GM18507 (cell line): ENCODE measurements around the gene SHLD1.
"Not testable (repeated sequence)": the region's sequence is repeated elsewhere in the genome, so short reads cannot be mapped to it uniquely, and the experiment has no call there.

ENCODE experiments used
- DNase-seq: peaks from one replicate; pipeline ENCODE4 v3.0.0; 2011; ENCODE audit warnings: low read depth; ENCODE audit not compliant: insufficient read length; ENCODE audit errors: extremely low spot score
- FAIRE-seq: peaks from 2 replicates; lab custom pipeline; 2011; peaks lifted over from hg19 to GRCh38; lab: Jason Lieb, UNC

The SHLD1 gene

DNA sequence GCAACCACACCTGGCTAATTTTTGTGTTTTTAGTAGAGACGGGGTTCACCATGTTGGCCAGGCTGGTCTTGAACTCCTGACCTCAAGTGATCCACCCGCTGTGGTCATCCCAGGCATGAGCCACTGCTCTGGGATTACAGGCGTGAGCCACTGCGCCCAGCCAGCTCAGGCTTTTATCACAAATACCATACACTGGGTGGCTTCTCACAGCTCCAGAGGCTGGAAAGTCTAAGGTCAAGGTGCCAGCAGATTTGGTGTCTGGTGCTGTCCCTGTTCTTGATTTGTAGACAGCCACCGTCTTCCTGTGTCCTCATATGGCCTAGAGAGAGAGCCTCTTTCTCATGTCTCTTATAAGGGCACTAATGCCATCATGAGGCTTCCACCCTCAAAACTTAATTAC is 25.9 kb downstream of the SHLD1 start:
- DNase-seq (no peak), FAIRE-seq (no peak)

DNA sequence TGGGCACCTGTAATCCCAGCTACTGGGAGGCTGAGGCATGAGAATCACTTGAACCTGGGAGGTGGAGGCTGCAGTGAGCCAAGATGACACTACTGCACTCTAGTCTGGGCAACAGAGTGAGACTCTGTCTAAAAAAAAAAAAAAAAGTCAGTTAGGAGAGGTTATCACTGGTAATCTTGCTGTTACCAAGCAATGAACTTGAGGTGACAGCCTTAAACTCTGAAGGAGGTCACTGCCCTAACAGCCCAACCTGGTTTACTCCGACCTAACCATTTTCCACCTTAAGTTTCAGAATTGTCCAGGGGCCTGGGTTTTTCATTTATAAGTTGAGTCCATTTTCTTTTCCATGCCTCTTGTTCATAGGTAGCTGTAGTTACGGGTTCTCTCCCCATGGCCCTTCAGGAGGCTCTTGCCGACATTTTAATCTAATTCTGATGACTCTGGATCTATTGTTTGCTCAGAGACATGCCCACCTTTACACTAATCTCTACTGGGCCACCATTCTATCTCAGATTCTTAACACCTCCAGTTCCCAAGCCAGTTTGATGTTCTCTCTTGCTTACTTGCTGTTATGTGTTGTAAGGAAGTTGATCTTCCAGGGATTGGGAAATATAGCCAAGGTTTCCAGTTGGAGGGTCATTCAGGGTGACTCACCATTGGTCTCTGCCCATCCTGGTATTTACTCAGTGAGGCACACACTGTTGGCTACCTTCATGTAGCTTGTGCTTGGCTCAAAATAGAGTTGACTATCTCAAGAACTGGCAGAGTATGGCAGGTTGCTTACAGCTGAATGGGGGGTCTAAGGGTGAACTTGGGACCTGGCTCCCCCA is 29.1 kb downstream of the SHLD1 start:
- DNase-seq (no peak), FAIRE-seq (no peak)

DNA sequence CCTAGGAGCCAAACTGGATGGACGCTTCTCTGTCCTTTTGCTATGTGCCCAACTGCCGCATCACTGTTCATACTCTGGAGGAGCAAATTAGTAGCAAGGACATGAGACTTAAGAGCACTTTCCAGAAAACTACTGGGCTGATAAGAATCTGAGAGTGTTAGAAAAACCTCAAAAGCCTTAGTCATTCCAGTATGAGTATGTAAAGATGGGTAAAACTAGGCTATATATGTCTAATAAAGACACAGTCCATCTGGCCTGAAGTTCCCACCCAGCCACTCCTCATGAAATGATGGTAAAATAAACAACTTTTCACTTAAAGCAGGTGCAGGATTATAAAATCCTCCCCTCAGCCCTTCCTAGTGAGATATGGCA is 30.6 kb downstream of the SHLD1 start:
- no peak for FAIRE-seq
- no peak for DNase-seq

DNA sequence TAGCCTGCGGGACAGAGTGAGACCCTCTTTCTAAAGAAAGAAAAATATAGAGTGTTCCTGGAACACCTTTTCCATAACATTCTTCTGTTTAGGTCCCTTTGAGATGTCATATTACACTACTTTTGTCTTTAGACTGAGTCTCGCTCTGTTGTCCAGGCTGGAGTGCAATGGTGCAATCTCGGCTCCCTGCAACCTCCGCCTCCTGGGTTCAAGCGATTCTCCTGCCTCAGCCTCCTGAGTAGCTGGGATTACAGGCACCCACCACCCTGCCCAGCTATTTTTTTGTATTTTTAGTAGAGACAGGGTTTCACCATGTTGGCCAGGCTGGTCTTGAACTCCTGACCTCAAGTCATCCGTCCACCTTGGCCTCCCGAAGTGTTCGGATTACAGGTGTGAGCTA is 31.2 kb downstream of the SHLD1 start:
- FAIRE-seq, DNase-seq: not testable (repeated sequence)

DNA sequence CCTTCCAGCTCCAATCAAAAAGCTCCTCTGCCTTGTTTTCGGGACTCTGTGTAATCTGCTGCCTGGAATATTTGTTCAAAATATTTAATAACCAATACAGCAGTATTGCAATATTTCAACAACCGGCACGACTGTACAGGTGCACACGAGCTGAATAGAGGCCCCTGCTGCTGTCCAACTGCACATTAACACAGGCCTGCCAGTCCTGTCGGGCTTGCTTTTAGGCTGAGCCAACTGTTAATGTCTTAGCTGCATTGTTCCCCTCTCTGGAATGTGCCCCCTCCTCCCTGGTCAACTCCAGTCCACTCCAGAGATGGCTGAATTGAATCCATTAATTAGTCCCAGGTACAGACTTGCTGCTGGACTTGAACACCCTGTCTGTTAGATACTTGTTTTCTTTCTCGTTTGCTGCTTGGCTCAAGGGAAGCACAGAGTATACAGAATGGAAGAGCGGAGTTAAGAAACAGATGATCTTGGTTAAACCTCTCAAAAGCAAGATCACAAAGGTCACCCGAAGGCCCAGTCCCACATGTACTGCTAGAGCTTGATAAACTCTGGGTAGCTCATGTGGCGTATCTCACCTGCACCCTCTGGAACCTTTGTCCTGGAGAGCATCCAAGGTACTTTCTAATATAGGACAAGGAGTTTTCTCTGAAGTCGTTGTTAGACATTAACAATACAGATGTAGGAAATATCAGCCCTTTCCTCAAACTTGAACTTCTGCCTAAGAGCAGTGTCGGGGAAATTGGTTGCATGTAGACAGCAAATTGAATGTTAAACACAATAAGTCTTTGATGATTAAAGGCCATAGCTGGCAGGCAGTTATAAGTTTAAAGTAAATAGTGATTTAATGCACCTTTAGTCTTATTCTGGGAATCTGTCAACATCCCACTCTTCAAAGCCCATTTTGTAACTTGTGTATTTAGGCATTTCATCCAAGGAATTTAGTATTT is 31.9 kb downstream of the SHLD1 start:
- FAIRE-seq, result no peak
- no peak for DNase-seq

DNA sequence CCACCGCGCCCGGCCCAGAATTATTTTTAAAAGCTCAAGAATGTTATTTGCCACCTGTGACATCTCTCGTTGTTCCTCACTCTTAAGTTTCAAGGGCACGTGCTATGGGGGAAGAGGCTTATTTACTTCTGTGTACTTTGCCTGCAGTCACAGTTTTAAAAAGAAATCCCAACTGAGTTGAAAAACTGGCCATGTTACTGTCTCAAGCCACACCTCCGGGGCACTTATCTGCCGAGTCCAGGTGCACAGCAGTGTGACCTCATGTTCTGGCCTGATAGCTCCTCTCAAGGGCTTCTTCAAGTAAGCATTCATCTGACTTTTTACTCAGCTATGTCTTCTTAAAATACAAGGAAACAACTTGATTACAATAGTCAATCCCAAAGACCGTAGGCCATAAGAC is 34.5 kb downstream of the SHLD1 start:
- no peak for FAIRE-seq

DNA sequence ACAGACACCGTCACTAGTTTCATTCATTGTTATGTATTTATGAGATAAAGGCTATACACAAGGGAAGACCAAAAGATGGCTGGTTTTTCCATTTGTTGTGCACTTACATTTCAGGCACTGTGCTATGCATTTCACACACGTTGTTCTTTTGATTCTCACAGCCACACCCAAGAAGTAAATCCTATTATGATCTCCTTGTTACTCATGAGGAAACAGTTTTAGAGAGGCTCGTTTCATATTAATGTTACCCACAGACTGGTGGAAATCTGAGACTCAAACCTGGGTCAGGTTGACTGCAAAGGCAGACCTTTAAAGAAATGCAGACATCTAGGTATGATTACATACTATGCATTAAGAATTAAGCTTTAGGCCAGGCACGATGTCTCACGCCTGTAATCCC is 34.9 kb downstream of the SHLD1 start:
- DNase-seq, result no peak
- FAIRE-seq, result no peak

More for the DNA sequence above, 34.5 kb downstream of the SHLD1 start:
- no peak for DNase-seq

DNA sequence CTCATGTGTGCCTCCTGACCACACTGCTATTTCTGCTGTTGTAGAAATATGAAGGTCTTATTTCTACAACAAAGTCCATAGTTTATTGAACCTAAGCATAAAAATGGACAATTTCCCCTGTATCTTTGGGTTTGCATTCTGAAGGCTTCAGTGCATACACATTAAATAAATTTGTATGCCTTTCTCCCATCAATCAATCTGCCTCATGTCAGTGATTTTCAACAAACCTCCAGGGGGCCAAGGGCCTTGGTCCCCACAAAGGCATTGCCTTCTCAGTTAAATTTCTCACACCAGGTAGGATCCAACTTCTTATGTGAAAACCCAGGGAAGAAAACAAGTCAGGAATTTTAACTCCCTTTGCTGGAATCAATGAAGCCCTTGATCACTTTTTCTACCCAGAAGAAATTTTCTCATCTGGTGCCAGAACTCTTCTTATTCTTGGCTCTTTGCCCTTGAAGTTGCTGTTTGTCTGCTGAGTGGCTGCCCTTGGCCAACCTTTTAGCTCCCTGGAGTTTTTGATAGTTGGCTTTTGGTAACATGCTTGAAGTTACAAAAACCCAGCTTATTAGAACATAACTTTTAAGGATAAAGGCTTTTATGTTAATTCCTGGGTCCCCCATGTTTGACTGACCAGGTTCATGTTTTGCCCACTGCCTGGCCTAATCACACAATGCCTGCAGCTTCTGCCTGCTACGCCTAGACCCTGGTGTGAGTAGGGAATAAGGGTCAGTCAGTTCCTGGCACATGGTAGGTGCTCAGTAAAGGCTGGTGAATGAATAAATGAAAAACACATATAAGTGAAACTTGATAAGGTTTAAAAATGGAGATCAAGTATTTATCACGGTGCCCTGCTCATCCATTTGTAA is 37.0 kb downstream of the SHLD1 start:
- no peak for DNase-seq
- no peak for FAIRE-seq

DNA sequence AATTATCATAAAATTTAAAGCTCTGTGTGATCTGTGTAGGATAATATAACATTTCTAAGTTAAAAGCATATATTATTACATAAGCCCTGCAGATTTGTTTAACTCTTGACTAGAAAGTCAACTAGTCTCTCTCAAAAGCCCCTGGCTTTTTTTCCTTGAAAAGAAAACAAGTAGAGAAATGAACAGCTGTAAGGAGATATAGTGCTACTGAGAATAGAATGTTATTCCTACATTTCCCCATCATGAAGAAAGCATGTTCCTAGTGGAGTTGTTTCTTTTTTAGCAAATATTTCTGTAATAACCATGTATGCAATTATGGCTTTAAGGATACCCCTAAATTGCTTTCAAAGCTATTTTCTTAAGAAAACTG is 37.6 kb downstream of the SHLD1 start:
- DNase-seq, result no peak
- no peak for FAIRE-seq

DNA sequence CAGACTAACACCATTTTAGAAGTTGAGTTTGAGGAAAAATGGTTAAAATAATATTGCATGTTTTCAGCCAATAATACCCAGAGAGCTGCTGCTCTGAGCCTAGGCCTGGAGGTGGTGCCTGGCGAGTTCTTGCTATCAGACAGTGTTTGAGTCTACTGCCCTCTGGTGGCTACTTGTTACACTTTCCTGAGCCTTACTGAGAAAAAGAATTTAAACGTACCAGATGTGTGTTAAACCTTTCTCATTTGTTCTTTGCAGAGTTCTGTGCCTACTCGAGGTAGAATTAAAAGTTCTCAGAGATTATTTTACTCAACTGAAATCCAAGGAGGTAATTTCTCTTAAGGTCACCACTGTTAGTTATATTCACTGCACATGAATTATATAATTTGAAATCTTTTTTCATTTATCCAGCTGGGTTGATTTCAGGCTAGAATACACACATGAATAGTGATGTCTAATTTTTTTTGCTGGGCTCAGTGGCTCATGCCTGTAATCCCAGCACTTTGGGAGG is 38.2 kb downstream of the SHLD1 start:
- FAIRE-seq (peak; percentile 93), DNase-seq (peak; percentile 74)

DNA sequence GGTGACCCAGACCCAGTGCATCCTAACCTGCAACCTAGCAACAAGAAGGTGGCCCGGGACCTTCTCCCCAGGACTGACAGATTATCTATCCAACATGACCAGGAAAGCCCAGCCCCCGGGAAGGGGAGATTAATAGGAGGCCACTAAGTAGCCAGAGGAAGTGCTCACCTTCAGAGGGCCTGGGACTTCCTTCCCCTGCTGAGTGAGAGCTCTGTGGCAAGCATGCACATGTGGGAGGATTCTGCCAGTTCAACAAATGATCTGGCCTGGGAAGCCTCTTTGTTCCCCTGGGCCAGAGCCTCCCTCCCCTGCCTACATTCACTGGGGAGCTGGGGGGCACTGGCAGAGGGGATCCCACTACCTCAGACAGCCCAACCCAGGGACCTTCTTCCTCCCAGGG is 39.6 kb downstream of the SHLD1 start:
- FAIRE-seq (no peak), DNase-seq (no peak)

DNA sequence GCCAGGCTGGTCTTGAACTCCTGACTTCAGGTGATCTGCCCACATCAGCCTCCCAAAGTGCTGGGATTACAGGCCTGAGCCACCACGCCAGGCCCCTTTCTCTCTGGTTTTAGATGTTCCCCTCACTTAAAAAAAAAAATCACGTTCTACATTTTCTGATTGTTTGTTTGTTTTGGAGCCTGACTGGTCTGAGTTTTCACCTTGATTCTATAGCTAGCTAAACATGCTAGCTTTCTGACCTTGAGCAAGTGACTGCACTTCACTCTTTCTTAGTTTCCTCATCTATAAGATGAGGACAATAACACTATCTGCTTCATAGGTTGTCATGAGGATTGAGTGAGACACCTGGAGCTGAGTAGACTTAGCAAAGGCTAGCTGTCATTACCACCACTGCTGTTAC is 43.7 kb downstream of the SHLD1 start:
- no peak for FAIRE-seq

DNA sequence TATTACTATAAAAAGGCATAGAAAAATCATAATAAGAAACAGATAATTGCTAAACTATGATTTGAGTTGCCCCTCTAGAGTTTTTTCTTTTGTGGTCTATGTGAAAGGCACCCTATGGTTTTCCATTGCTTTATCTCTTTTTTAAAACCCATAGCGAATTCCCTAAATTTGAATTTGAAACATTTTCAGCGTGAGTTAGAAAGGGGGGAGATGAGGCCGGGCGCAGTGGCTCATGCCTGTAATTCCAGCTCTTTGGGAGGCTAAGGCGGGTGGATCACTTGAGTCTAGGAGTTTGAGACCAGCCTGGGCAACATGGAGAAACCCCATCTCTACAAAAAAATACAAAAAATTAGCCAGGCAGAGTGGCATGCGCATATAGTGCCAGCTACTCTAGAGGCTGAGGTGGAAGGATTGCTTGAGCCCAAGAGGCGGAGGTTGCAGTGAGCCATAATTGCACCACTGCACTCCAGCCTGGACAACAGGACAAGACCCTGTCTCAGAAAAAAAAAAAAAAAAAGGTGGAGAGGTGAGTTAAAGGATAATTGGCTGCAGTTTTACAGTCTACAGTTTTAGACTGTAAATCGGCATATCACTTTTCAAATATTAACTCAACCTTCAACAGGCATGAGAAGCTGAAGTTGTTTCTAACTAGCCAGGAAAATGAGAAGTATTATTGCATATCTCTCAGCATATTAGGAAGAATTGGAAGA is 46.3 kb downstream of the SHLD1 start:
- FAIRE-seq, result no peak
- no peak for DNase-seq

More for the DNA sequence above, 43.7 kb downstream of the SHLD1 start:
- DNase-seq, result no peak

DNA sequence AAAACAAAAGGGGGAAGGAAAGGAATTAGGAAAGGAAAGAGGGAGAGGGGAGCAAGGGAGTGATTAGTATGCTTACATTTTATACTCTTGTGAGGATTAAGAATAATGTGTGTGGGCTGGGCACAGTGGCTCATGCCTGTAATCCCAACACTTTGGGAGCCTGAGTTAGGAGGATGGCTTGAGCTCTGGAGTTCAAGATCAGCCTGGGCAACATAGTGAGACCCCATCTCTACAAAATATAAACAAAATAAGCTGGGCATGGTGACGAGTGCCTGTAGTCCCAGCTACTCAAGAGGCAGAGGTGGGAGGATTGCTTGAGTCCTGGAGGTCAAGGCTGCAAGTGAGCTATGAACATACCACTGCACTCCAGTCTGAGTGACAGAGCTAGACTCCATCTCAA is 47.0 kb downstream of the SHLD1 start:
- no peak for DNase-seq
- no peak for FAIRE-seq

DNA sequence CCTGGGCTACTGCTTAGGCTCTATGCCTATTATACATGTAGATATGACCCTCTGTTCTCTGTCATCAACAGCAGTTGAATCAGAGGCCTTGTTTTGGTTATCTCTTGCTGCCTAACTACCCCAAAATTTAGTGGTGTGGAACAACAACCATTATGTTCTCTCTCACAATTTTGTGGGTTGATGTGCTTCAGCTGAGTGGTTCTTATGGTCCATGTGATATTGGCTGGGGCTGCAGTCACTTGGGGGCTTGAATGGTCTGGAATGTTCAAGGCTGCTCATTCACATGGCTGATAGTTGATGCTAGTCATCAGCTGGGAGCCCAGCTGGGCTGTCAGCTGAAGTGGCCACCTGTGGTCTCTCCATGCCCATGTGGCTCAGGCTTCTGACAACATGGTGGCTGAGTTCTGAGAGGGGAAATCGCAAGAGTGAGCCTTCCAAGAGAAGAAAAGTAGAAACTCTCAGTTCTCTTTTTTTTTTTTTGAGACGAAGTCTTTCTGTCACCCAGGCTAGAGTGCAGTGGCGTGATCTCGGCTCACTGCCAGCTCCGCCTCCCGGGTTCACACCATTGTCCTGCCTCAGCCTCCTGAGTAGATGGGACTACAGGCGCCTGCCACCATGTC is 47.8 kb downstream of the SHLD1 start:
- DNase-seq (no peak), FAIRE-seq (peak; percentile 91)

DNA sequence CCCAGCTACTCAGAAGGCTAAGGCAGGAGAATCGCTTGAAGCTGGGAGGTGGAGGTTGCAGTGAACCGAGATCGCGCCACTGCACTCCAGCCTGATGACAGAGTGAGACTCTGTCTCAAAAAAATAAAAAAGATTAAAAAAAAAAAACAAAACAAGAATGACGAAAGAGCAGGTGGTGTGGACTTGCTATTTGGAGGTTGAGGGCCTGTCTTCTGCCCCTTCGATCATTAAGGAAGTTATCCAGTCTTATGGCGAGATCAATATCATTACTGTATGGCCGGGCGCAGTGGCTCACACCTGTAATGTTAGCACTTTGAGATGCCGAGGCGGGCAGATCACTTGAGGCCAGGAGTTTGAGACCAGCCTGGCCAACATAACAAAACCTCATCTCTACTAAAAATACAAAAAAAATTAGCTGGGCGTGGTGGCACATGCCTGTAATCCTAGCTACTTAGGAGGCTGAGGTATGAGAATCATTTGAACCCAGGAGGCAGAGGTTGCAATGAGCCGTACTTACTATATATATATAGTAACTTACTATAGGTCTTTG is 53.6 kb downstream of the SHLD1 start:
- not testable (repeated sequence) for FAIRE-seq, DNase-seq

DNA sequence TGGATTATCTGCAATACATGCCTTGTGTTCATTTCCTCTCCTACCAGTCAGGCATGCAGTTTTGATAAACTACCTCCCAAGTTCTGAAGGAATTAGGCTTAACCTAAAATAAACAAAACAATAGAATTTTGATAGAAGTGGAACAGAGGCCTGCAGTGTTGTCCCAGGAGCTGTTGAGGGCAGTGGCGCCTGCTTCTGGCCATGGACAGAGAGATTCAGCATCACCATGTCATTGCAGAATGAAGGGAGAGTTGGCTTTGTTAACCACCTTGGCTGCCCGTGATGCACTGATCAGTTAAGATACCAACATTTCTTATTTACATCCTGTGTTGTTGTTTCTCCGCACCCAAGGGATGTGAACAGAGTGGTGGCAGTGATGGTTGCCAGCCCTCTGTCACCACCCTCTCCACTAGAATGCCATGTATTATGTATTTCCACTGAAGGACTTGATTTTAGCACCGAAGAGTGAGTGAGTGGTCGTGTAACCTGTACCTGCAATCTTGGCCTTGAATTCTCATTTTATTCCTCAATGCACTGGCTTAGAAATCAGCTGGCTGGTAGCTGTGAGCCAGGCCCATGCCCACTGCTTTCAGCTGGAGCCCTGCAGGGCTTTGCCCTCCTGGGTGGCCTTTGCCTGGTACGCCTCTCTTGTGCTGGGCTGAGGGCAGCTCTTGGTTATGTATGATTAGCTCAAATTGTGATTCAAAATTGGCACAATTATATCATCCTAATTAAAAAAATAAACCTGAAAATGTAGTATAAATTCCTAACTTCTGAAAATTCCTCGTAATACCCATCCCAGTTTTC is 56.5 kb downstream of the SHLD1 start:
- FAIRE-seq, result no peak

More for the DNA sequence above, 56.5 kb downstream of the SHLD1 start:
- DNase-seq, result no peak
